HepG2 (cell line): ENCODE measurements around the gene DCTN3. TPM values are rescaled to one million over a fixed set of nuclear protein-coding genes. Genes with fewer than 3 reads are reported as not detected.

Source experiments
- ARNTL ChIP-seq: sonication (generic); formaldehyde crosslinking; IDR thresholded peaks from 2 replicates; pipeline ENCODE4 v1.4.0; 2020; ENCODE audit warnings: mild to moderate bottlenecking, missing genetic modification reagents
- HMGA1 ChIP-seq: sonication (generic); formaldehyde crosslinking; conservative IDR thresholded peaks from 2 replicates; pipeline ENCODE4 v1.4.0; 2020; ENCODE audit warnings: missing genetic modification reagents
- KMT2A ChIP-seq: sonication (generic); formaldehyde crosslinking; IDR thresholded peaks from 2 replicates; pipeline ENCODE4 v1.4.0; 2020; ENCODE audit warnings: missing genetic modification reagents
- NBN ChIP-seq: fragments of 450-650 bp; conservative IDR thresholded peaks from 2 replicates; pipeline ENCODE4 v1.6.1; 2017
- NR2F6 ChIP-seq, 2 experiments: IDR thresholded peaks; 2 replicates each; pipeline ENCODE4 v1.6.1; 2016; ENCODE audit warnings: antibody characterized with exemption in 1 of 2, mild to moderate bottlenecking in 1 of 2
- SIX1 ChIP-seq: sonication (generic); formaldehyde crosslinking; IDR thresholded peaks from 2 replicates; pipeline ENCODE4 v1.4.0; 2020; ENCODE audit warnings: missing genetic modification reagents, borderline replicate concordance
- SRSF1 ChIP-seq: fragments of 200-400 bp; formaldehyde crosslinking; optimal IDR thresholded peaks from 2 replicates; pipeline ENCODE3; 2017; ENCODE audit warnings: mild to moderate bottlenecking, low read depth, low read length, moderate library complexity
- SSRP1 ChIP-seq: IDR thresholded peaks from 2 replicates; pipeline ENCODE4 v1.6.1; 2016; ENCODE audit warnings: control low read depth
- ZBTB21 ChIP-seq: sonication (generic); formaldehyde crosslinking; IDR thresholded peaks from 2 replicates; pipeline ENCODE4 v1.4.0; 2020; ENCODE audit warnings: missing genetic modification reagents
- ZC3H13 ChIP-seq: sonication (generic); formaldehyde crosslinking; IDR thresholded peaks from 2 replicates; pipeline ENCODE4 v1.8.1; 2023; ENCODE audit warnings: mild to moderate bottlenecking, missing genetic modification reagents, moderate library complexity
- ZNF124 ChIP-seq: sonication (generic); formaldehyde crosslinking; IDR thresholded peaks from 2 replicates; pipeline ENCODE4 v1.4.0; 2020; ENCODE audit warnings: missing genetic modification reagents
- ZNF251 ChIP-seq: sonication (generic); formaldehyde crosslinking; IDR thresholded peaks from 2 replicates; pipeline ENCODE4 v1.9.0; 2021; ENCODE audit warnings: mild to moderate bottlenecking, missing genetic modification reagents
- ZNF441 ChIP-seq: sonication (generic); formaldehyde crosslinking; IDR thresholded peaks from 2 replicates; pipeline ENCODE4 v1.7.0; 2021; ENCODE audit warnings: missing genetic modification reagents, borderline replicate concordance
- ZNF562 ChIP-seq: sonication (generic); formaldehyde crosslinking; IDR thresholded peaks from 2 replicates; pipeline ENCODE4 v1.8.0; 2022; ENCODE audit warnings: missing genetic modification reagents, borderline replicate concordance
- ZNF589 ChIP-seq: sonication (generic); formaldehyde crosslinking; conservative IDR thresholded peaks from 2 replicates; pipeline ENCODE4 v1.8.0; 2022; ENCODE audit warnings: mild to moderate bottlenecking, moderate library complexity, missing genetic modification reagents
- ZNF672 ChIP-seq: sonication (generic); formaldehyde crosslinking; IDR thresholded peaks from 2 replicates; pipeline ENCODE4 v1.8.1; 2022; ENCODE audit warnings: missing genetic modification reagents
- ZNF788 ChIP-seq: sonication (generic); formaldehyde crosslinking; IDR thresholded peaks from 2 replicates; pipeline ENCODE4 v1.5.0; 2020; ENCODE audit warnings: mild to moderate bottlenecking, missing genetic modification reagents, borderline replicate concordance
- polyA plus RNA-seq, 8 experiments: library from polyadenylated mRNA; depleted of rRNA in 3 of 8; stranded (reverse) in 7 of 8; unstranded in 1 of 8; fragments of >200 nt; fragmentation: Illumina TruSeq in 4 of 8; extraction: Trizol in 4 of 8; gene quantifications; 2 replicates each; pipeline versions ENCODE4 v1.2.1 to v1.2.3, GENCODE V29; 2011 to 2016; ENCODE audit warnings: low read depth in 4 of 8, missing spikeins in 1 of 8, mixed read lengths in 1 of 8; ENCODE audit not compliant: insufficient read depth in 1 of 8
- total RNA-seq, 5 experiments: library from RNA; depleted of rRNA; stranded (reverse); fragments of >200 nt; fragmentation: Illumina TruSeq; extraction: Trizol; gene quantifications; 2 replicates each; pipeline ENCODE4 v1.2.3, GENCODE V29; 2016; ENCODE audit warnings: low read depth in 1 of 5
- TF ChIP-seq, protein P1 (sequence below): sonication (generic); formaldehyde crosslinking; IDR thresholded peaks from 2 replicates; pipeline ENCODE4 v1.4.0; 2020; ENCODE audit warnings: missing genetic modification reagents
- TF ChIP-seq, protein P2 (sequence below): sonication (generic); formaldehyde crosslinking; IDR thresholded peaks from 2 replicates; pipeline ENCODE4 v1.5.0; 2020; ENCODE audit warnings: mild to moderate bottlenecking, missing genetic modification reagents, borderline replicate concordance
- TF ChIP-seq, protein P3 (sequence below): sonication (generic); formaldehyde crosslinking; IDR thresholded peaks from 2 replicates; pipeline ENCODE4 v1.8.1; 2023; ENCODE audit warnings: missing genetic modification reagents, mild to moderate bottlenecking, borderline replicate concordance

The DCTN3 gene
- total and polyA plus RNA-seq, 2 of the 13 experiments (the other 11 are each of a cell fraction or from before 2014, with no cell fraction given) = 27.4 to 34.5 TPM

DNA sequence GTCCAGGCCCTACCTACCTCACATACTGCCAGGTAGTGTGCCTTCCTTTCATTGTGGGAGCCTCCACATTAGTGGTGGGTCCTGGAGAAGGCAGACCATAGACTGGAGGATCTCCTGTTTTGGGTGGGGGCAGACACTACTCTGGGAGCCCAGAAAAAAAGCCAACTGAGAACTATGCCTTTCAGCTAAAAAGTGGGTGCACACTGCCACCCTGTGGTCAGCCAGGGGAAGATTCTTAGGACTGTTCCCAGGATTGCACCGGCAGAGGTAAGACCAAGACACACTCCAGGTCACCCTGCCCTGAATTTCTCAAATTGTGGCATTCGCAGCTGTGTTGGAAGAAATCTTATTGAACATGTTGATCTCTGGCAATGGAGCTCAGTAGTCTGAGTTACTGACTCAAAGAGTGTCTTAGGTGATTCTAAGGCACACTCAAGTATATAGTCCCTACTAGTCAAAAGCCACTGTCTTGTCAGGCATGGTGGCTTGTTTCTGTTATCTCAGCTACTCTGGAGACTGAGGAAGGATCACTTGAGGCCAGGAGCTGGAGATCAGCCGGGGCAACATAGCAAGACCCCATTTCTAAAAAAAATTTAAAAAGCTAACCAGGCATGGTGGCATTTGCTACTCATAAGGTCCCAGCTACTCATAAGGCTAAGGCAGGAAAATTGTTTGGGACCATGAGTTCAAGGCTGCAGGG, 13.7 kb upstream of the DCTN3 start (continued):
- TF ChIP-seq HMGA1 (no peak), ZNF589 (CRISPR knock-in tag) (no peak), ZNF788 (CRISPR knock-in tag) (no peak), SIX1 (CRISPR knock-in tag) (no peak), SSRP1 (CRISPR knock-in tag) (no peak), ZNF441 (CRISPR knock-in tag) (no peak), ZBTB21 (CRISPR knock-in tag) (no peak), ZNF562 (no peak), ZNF251 (CRISPR knock-in tag) (no peak), KMT2A (CRISPR knock-in tag) (no peak), NR2F6 (IDR thresholded peaks at IDR 0.05) (no peak), NR2F6 (CRISPR knock-in tag; IDR thresholded peaks at IDR 0.05) (no peak), ZNF124 (no peak), ZNF672 (CRISPR knock-in tag) (no peak), SRSF1 (no peak), ARNTL (no peak), NBN (no peak), ZC3H13 (no peak)
- TF ChIP-seq, protein P1, sequence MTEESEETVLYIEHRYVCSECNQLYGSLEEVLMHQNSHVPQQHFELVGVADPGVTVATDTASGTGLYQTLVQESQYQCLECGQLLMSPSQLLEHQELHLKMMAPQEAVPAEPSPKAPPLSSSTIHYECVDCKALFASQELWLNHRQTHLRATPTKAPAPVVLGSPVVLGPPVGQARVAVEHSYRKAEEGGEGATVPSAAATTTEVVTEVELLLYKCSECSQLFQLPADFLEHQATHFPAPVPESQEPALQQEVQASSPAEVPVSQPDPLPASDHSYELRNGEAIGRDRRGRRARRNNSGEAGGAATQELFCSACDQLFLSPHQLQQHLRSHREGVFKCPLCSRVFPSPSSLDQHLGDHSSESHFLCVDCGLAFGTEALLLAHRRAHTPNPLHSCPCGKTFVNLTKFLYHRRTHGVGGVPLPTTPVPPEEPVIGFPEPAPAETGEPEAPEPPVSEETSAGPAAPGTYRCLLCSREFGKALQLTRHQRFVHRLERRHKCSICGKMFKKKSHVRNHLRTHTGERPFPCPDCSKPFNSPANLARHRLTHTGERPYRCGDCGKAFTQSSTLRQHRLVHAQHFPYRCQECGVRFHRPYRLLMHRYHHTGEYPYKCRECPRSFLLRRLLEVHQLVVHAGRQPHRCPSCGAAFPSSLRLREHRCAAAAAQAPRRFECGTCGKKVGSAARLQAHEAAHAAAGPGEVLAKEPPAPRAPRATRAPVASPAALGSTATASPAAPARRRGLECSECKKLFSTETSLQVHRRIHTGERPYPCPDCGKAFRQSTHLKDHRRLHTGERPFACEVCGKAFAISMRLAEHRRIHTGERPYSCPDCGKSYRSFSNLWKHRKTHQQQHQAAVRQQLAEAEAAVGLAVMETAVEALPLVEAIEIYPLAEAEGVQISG (CRISPR knock-in tag) = no peak
- TF ChIP-seq, protein P2, sequence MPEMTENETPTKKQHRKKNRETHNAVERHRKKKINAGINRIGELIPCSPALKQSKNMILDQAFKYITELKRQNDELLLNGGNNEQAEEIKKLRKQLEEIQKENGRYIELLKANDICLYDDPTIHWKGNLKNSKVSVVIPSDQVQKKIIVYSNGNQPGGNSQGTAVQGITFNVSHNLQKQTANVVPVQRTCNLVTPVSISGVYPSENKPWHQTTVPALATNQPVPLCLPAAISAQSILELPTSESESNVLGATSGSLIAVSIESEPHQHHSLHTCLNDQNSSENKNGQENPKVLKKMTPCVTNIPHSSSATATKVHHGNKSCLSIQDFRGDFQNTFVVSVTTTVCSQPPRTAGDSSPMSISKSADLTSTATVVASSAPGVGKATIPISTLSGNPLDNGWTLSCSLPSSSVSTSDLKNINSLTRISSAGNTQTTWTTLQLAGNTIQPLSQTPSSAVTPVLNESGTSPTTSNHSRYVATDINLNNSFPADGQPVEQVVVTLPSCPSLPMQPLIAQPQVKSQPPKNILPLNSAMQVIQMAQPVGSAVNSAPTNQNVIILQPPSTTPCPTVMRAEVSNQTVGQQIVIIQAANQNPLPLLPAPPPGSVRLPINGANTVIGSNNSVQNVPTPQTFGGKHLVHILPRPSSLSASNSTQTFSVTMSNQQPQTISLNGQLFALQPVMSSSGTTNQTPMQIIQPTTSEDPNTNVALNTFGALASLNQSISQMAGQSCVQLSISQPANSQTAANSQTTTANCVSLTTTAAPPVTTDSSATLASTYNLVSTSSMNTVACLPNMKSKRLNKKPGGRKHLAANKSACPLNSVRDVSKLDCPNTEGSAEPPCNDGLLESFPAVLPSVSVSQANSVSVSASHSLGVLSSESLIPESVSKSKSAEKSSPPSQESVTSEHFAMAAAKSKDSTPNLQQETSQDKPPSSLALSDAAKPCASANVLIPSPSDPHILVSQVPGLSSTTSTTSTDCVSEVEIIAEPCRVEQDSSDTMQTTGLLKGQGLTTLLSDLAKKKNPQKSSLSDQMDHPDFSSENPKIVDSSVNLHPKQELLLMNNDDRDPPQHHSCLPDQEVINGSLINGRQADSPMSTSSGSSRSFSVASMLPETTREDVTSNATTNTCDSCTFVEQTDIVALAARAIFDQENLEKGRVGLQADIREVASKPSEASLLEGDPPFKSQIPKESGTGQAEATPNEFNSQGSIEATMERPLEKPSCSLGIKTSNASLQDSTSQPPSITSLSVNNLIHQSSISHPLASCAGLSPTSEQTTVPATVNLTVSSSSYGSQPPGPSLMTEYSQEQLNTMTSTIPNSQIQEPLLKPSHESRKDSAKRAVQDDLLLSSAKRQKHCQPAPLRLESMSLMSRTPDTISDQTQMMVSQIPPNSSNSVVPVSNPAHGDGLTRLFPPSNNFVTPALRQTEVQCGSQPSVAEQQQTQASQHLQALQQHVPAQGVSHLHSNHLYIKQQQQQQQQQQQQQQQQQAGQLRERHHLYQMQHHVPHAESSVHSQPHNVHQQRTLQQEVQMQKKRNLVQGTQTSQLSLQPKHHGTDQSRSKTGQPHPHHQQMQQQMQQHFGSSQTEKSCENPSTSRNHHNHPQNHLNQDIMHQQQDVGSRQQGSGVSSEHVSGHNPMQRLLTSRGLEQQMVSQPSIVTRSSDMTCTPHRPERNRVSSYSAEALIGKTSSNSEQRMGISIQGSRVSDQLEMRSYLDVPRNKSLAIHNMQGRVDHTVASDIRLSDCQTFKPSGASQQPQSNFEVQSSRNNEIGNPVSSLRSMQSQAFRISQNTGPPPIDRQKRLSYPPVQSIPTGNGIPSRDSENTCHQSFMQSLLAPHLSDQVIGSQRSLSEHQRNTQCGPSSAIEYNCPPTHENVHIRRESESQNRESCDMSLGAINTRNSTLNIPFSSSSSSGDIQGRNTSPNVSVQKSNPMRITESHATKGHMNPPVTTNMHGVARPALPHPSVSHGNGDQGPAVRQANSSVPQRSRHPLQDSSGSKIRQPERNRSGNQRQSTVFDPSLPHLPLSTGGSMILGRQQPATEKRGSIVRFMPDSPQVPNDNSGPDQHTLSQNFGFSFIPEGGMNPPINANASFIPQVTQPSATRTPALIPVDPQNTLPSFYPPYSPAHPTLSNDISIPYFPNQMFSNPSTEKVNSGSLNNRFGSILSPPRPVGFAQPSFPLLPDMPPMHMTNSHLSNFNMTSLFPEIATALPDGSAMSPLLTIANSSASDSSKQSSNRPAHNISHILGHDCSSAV (CRISPR knock-in tag) = no peak
- TF ChIP-seq, protein P3, sequence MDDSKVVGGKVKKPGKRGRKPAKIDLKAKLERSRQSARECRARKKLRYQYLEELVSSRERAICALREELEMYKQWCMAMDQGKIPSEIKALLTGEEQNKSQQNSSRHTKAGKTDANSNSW (CRISPR knock-in tag) = no peak
